ENCODE measurements around the gene ENTREP1.

DNA sequence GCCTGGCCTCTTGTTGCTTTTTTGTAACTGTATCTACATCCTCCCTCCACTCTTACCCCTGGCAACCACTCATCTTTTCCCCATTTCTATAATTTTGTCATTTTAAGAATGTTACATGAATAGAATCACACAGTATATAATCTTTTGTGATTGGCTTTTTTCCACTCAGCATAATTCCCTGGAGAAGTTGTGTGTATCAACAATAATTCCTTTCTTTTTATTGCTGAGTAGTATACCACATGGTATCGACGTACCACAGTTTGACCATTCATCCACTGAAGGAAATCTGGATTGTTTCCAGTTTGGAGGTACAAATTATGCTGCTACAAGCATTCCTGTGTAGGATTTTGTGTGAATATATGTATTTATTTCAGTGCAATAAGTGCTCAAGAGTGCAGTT lies 21.7 kb upstream of the ENTREP1 start:
- TF ChIP-seq, protein P1, sequence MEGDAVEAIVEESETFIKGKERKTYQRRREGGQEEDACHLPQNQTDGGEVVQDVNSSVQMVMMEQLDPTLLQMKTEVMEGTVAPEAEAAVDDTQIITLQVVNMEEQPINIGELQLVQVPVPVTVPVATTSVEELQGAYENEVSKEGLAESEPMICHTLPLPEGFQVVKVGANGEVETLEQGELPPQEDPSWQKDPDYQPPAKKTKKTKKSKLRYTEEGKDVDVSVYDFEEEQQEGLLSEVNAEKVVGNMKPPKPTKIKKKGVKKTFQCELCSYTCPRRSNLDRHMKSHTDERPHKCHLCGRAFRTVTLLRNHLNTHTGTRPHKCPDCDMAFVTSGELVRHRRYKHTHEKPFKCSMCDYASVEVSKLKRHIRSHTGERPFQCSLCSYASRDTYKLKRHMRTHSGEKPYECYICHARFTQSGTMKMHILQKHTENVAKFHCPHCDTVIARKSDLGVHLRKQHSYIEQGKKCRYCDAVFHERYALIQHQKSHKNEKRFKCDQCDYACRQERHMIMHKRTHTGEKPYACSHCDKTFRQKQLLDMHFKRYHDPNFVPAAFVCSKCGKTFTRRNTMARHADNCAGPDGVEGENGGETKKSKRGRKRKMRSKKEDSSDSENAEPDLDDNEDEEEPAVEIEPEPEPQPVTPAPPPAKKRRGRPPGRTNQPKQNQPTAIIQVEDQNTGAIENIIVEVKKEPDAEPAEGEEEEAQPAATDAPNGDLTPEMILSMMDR (IDR thresholded peaks at IDR 0.05; ENCODE audit: low read depth, low read length): no peak
- no peak for TF ChIP-seq POLR2A (IDR thresholded peaks at IDR 0.05; ENCODE audit: extremely low read depth, insufficient read length)
